Mammary epithelial cell (primary cell): ENCODE measurements around the gene ARID3B.

Experiments used
- EZH2 ChIP-seq: IDR thresholded peaks from 2 replicates; pipeline ENCODE4 v1.6.1; 2012; ENCODE audit warnings: low read length, inconsistent platforms, borderline replicate concordance
- TF ChIP-seq, protein P1 (sequence below), 2 donors: IDR thresholded peaks in 1 of 2; conservative IDR thresholded peaks in 1 of 2; 2 replicates each; pipeline ENCODE4 v1.5.1; 2011 to 2012; ENCODE audit warnings: inconsistent platforms in 2 of 2, low read length in 2 of 2, mild to moderate bottlenecking in 2 of 2, control low read depth in 1 of 2, low read depth in 1 of 2; ENCODE audit not compliant: insufficient read depth in 1 of 2; ENCODE audit errors: extremely low read depth in 1 of 2

DNA sequence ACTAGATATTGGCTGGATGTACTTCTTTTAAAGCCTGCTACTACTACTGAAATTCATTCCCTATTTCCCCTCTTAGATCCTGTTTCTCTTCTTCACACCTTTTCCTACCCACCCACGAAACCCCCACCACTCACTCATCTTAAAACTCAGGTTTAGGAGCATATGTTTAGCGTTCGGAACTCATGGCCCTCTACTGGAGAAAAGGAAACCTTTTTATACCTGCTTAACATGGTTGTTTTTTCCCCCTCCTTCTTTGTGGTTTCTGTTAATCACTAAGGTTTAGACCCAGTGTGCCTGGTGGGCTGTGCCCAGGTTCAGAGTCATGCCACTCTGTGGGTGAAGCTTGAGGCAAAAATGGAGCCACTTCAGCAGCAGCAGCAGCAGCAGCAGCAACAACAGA lies 2.6 kb downstream of the ARID3B start:
- no peak for TF ChIP-seq EZH2
- TF ChIP-seq, protein P1, sequence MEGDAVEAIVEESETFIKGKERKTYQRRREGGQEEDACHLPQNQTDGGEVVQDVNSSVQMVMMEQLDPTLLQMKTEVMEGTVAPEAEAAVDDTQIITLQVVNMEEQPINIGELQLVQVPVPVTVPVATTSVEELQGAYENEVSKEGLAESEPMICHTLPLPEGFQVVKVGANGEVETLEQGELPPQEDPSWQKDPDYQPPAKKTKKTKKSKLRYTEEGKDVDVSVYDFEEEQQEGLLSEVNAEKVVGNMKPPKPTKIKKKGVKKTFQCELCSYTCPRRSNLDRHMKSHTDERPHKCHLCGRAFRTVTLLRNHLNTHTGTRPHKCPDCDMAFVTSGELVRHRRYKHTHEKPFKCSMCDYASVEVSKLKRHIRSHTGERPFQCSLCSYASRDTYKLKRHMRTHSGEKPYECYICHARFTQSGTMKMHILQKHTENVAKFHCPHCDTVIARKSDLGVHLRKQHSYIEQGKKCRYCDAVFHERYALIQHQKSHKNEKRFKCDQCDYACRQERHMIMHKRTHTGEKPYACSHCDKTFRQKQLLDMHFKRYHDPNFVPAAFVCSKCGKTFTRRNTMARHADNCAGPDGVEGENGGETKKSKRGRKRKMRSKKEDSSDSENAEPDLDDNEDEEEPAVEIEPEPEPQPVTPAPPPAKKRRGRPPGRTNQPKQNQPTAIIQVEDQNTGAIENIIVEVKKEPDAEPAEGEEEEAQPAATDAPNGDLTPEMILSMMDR (conservative IDR thresholded peaks at IDR 0.05 in 1 of 2, IDR thresholded peaks at IDR 0.05 in 1 of 2; ENCODE audit: extremely low read depth in 1 of 2, insufficient read depth in 1 of 2, low read depth in 1 of 2, low read length in 2 of 2) = peak; percentile 32 to 41
